DOHH2 (cell line): ENCODE measurements around the gene ZFHX3.

Experiments
- H3F3A ChIP-seq: fragments of 200-600 bp; sonication (generic), shearing (Covaris generic); 2 replicates; pipeline ENCODE4 v1.6.0; 2016; ENCODE audit warnings: antibody characterized with exemption, mild to moderate bottlenecking; ENCODE audit not compliant: control insufficient read depth, insufficient read depth
- H3K27ac ChIP-seq: fragments of 200-600 bp; sonication (generic); 2 replicates; pipeline ENCODE4 v1.5.1; 2014; ENCODE audit warnings: low read depth, mild to moderate bottlenecking, low read length, moderate library complexity
- H3K27me3 ChIP-seq: fragments of 200-600 bp; sonication (generic); 2 replicates; pipeline ENCODE4 v1.6.1; 2014; ENCODE audit warnings: mild to moderate bottlenecking, low read length, mixed read lengths; ENCODE audit not compliant: control insufficient read depth
- H3K36me3 ChIP-seq: fragments of 200-600 bp; sonication (generic); 2 replicates; pipeline ENCODE4 v1.6.1; 2014; ENCODE audit warnings: mild to moderate bottlenecking, low read length, moderate library complexity, mixed read lengths; ENCODE audit not compliant: control insufficient read depth
- H3K4me1 ChIP-seq: fragments of 200-600 bp; sonication (generic); 2 replicates; pipeline ENCODE4 v1.6.1; 2014; ENCODE audit warnings: mild to moderate bottlenecking, low read length, mixed read lengths; ENCODE audit not compliant: control insufficient read depth
- H3K4me2 ChIP-seq: fragments of 200-600 bp; sonication (generic); 2 replicates; pipeline ENCODE4 v1.6.0; 2014; ENCODE audit warnings: mild to moderate bottlenecking, low read length, moderate library complexity
- H3K4me3 ChIP-seq: fragments of 200-600 bp; sonication (generic); 2 replicates; pipeline ENCODE4 v1.5.1; 2014; ENCODE audit warnings: mild to moderate bottlenecking, low read length, mixed read lengths
- H3K79me2 ChIP-seq: fragments of 200-600 bp; sonication (generic); 2 replicates; pipeline ENCODE4 v1.6.1; 2014; ENCODE audit warnings: mild to moderate bottlenecking, low read length, mixed read lengths; ENCODE audit not compliant: control insufficient read depth
- H3K9me2 ChIP-seq: fragments of 200-600 bp; sonication (generic); replicated peaks from 2 replicates; pipeline ENCODE4 v1.6.1; 2014; ENCODE audit warnings: mild to moderate bottlenecking, low read length, mixed read lengths; ENCODE audit not compliant: control insufficient read depth
- H3K9me3 ChIP-seq: fragments of 200-600 bp; sonication (generic); 2 replicates; pipeline ENCODE4 v1.6.1; 2014; ENCODE audit warnings: antibody characterized with exemption, low read length, mixed read lengths; ENCODE audit not compliant: control insufficient read depth, insufficient read depth
- H4K20me1 ChIP-seq: fragments of 200-600 bp; sonication (generic); 2 replicates; pipeline ENCODE4 v1.6.0; 2014; ENCODE audit warnings: low read depth, mild to moderate bottlenecking, antibody characterized with exemption, low read length, moderate library complexity; ENCODE audit not compliant: control insufficient read depth, insufficient read depth
- EZH2phosphoT487 ChIP-seq: fragments of 200-600 bp; sonication (generic); IDR thresholded peaks from 2 replicates; pipeline ENCODE4 v1.6.1; 2017; ENCODE audit warnings: borderline replicate concordance, mild to moderate bottlenecking, antibody characterized with exemption, low read length, moderate library complexity, mixed read lengths
- TF ChIP-seq, protein P1 (sequence below): fragments of 200-600 bp; sonication (generic); IDR thresholded peaks from one replicate; pipeline ENCODE4 v1.5.1; 2014; ENCODE audit warnings: antibody characterized with exemption, mild to moderate bottlenecking, low read depth, low read length; ENCODE audit not compliant: poor library complexity, severe bottlenecking

Gene ZFHX3

DNA sequence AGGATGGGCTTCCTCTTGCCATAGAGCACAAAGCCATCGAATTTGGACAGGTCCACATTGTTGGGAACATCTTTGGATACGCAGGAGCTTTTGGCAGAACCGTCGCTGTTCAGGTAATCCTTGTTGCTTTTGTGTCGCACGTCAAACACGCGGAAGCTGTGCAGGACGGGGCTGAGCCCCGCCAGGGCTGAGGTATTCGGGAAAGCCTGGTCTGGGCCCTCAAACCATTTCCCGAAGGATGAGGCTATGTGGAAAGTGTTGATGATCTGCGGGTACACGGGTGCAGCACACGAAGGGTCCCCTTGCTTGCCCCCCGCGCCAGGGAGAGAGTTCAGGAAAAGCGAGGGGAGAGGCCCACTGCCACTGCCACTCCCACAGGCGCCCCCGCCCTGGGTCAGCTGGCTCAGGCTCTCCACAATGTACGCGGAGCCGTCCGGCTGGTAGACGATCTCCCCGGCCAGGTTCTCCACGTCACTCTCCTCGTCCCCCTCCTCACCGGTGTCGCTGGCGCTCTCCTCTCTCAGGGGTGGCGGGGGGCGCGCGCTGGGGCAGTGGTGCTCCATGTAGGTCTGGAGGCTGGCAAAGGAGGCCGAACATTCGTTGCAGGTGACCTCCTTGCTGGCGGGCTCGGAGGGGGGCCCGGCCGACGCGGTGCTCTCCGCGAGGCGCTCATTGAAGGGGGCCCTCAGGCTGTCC, 88.5 kb downstream of the ZFHX3 start:
- Histone ChIP-seq H3K4me1 (no peaks in the 10 kb centered on the region), H3F3A (no peaks in the 10 kb centered on the region), H3K27ac (no peak overlapping the region), H3K4me2 (no peak overlapping the region), H3K4me3 (no peak overlapping the region), H3K36me3 (no peaks in the 10 kb centered on the region), H3K27me3 (no peaks in the 10 kb centered on the region), H3K9me3 (no peaks in the 10 kb centered on the region), H3K79me2 (no peaks in the 10 kb centered on the region), H4K20me1 (no peaks in the 10 kb centered on the region), H3K9me2 (no peaks in the 10 kb centered on the region)
- TF ChIP-seq, protein P1, sequence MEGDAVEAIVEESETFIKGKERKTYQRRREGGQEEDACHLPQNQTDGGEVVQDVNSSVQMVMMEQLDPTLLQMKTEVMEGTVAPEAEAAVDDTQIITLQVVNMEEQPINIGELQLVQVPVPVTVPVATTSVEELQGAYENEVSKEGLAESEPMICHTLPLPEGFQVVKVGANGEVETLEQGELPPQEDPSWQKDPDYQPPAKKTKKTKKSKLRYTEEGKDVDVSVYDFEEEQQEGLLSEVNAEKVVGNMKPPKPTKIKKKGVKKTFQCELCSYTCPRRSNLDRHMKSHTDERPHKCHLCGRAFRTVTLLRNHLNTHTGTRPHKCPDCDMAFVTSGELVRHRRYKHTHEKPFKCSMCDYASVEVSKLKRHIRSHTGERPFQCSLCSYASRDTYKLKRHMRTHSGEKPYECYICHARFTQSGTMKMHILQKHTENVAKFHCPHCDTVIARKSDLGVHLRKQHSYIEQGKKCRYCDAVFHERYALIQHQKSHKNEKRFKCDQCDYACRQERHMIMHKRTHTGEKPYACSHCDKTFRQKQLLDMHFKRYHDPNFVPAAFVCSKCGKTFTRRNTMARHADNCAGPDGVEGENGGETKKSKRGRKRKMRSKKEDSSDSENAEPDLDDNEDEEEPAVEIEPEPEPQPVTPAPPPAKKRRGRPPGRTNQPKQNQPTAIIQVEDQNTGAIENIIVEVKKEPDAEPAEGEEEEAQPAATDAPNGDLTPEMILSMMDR, result no peak

DNA sequence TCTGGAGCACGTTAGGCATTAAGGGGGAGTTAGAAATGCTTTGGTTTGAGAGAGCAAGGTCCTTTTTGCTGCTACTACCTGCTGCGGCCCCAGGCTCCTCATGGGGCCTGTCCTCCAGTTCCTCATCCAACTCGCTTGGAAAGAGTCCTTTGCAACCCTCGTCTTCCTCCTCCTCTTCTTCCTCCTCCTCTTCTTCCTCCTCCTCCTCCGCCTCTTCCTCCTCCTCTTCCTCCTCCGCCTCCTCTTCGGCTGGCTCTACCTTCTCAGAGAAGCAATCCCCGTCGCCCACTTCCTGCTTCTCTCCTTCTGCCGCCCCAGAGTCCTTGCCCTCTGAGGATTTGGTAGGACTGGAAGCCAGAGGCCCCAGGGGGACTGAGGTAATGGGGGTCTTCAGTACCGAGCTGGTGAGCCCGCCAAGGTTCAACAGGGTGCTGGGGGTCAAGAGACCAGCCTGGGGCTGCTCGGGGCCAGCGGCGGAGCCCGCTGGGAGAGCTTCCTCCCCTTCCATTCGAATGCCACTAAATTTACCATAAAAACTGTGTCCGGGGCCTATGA, 89.3 kb downstream of the ZFHX3 start:
- Histone ChIP-seq H3K4me3 (no peak overlapping the region), H3K4me2 (no peak overlapping the region), H3F3A (no peaks in the 10 kb centered on the region), H3K9me3 (no peaks in the 10 kb centered on the region), H4K20me1 (no peaks in the 10 kb centered on the region), H3K79me2 (no peaks in the 10 kb centered on the region), H3K36me3 (no peaks in the 10 kb centered on the region), H3K27me3 (no peaks in the 10 kb centered on the region), H3K9me2 (no peaks in the 10 kb centered on the region), H3K4me1 (no peaks in the 10 kb centered on the region), H3K27ac (no peak overlapping the region)
- TF ChIP-seq, protein P1, result no peak
- TF ChIP-seq EZH2phosphoT487, result no peak

DNA sequence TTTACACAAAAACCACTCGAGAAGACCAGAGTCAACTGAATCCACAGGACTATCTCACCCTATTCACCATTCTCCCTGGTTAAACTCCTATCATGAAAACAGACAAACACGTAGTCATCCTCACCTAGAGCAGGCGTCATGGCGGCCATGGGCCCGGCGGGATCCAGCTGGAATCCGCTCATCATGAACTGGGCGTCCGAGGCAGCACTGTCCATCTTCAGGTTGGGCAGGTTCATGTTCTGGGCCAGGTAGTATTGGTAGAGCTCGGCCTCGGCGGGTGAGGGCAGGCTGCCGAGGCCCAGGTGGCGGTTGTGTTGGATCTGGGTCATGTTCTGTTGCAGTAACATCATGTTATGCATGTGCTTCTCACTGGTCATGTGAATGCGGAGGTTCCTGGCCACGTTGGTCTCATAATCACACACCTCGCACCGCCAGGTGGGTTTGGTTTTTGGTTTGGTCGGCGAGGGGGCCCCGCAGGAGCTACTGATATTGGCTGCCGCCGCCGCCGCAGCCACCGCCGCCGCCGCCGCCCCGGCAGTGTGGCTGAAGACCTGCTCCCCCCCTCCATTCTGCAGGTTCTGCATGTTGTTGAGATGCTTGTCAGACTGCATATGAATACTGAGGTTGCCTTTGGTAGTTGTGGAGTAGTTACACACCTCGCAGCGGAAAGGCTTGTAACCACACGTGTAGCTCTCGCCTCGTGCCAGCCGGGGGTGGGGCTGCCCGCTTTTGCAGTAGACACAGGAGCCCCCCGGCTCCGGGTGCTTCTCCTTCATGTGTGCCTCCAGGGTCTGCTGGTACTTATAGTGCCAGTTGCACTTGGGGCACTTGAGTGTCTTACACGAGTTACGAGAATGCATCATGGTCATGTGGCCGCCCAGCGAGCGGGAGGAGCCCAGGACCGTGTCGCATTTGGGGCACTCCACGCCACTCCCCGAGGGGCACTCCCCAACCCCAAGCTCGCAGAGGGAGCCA, 90.3 kb downstream of the ZFHX3 start:
- Histone ChIP-seq H3K4me3 (no peak overlapping the region), H3K4me1 (no peaks in the 10 kb centered on the region), H3K9me3 (no peaks in the 10 kb centered on the region), H3K27ac (no peak overlapping the region), H3K36me3 (no peaks in the 10 kb centered on the region), H4K20me1 (no peaks in the 10 kb centered on the region), H3K4me2 (no peak overlapping the region), H3K27me3 (no peaks in the 10 kb centered on the region), H3F3A (no peaks in the 10 kb centered on the region), H3K9me2 (no peaks in the 10 kb centered on the region), H3K79me2 (no peaks in the 10 kb centered on the region)
- TF ChIP-seq, protein P1, result no peak
- no peak for TF ChIP-seq EZH2phosphoT487
